GM19351 (cell line): Measurements from ENCODE around the gene TBC1D20.
"Not testable (repeated sequence)": the region's sequence is repeated elsewhere in the genome, so short reads cannot be mapped to it uniquely, and the experiment has no call there.

Experiments used
- ATAC-seq: cut with Tn5 transposase; IDR thresholded peaks from one replicate; pipeline ENCODE4 v1.9.1; 2021; ENCODE audit warnings: mild to moderate bottlenecking, moderate library complexity; ENCODE audit not compliant: unreplicated experiment

TBC1D20 gene

GRCh38 chr20:402898-403581, 59.3 kb downstream of the TBC1D20 start:
- ATAC-seq, result no peak

- no peak for ATAC-seq
Observed at GRCh38 chr20:402496-402885, 59.8 kb downstream of the TBC1D20 start.

DNA sequence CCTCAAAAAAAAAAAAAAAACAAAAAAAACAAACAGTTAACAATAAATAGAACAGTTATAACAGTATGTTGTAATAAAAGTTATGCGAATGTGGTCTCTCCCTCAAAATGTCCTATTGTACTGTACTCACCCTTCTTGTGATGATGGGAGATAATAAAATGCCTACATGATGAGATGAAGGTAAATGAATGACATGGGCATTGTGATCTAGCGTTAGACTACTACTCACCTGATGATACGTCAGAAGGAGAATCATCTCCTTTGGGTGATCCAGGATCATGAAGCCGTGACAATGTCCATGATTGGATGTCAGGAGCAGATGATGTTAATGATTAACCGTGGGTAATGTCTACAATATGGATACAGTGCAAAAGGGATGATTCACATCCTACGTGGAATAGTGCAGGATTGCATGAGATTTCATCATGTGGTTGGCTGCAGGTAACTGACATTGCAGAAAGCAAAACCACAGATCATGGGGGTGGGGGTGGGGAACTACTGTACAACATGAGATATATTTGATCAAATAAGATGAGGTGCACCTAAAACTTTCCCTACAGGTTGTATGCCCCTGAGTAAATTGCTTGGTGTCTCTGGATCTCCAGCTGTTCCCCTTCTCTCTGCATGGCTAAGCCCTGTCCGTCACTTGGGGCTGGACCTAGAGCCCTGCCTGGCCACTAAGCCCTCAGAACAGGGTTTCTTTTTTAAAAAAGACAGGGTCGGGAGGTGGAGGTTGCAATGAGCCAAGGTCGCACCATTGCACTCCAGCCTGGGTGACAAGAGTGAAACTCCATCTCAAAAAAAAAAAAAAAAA, 60.4 kb downstream of the TBC1D20 start:
- ATAC-seq, result no peak

DNA sequence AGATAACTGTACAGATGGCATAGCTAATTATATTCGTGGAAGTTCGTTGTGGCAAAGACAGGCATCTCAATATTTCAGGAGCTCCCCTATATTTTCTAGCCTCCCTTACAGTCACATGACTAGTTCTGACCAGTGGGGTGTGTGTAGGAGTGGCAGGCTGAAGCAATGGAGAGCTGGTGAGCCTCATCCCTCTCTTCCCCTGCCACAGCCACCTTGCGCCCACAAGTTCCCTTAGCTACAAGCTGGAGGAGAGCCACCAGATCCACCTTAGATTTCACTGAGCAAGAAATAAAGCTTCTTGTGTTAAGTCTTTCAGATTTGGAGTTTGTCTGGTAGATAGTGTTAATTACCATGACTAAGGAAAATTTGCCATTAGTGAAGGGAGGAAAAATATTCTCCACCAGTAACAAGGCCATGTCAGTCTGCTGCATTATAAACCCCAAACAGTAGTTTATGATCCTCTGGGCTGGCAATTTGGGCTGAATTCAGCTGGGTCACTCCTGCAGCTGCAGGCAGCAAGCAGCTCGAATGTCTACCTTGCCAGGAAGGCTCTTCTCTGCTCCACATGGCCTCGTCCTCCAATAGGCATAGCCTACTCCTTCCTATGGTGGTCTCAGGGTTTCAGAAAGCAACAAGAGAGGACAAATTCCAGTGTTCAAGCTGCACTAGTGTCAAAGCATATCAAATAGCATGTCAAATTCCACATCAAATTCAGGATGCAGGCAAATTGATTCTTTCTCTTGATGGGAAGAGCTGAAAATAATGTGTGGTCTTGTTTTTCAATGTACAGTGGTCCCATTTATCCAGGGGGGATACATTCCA, 61.7 kb downstream of the TBC1D20 start:
- no peak for ATAC-seq

- ATAC-seq, result no peak
Observed at GRCh38 chr20:400128-400453, 62.2 kb downstream of the TBC1D20 start.

- ATAC-seq, result no peak
Observed at GRCh38 chr20:399182-399707, 63.1 kb downstream of the TBC1D20 start.

DNA sequence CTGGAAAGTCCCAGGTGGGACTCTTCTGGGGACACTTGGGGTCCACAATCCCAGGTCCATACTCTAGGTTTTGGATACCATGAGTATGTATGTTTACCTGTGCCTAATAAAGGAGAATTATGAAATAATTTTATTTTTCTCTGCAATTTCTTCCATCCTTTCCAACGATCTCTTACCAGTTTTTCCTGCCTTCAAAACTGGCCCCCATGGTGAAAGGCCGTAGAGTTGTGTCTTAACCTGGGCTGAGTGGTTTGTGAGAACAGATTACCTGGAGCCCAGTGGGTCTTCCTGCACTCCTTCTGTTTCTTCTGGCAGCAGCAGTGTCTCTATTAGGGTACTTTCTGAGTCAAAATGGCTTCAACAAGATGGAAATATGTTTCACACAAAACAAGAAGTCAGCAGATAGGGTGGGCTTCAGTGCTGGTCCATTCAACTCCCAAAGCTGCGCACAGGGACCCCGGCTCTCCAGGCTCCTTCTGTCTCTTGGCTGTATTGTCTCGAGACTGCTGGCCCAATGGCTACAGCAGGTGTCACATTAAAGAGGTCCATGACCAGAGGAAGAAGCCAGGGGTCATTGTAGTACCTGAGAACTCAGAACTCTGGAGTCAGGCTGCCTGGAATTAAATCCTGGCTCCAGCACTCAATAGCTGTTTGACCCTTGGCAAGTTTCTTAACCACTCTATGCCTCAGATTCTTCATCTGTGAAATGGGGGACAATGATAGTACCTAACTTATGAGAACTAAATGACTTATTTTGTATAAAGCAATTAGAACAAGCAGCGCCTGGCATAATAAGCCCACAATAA, 64.7 kb downstream of the TBC1D20 start:
- no peak for ATAC-seq

GRCh38 chr20:396619-397431, 65.5 kb downstream of the TBC1D20 start:
- no peak for ATAC-seq

GRCh38 chr20:396252-396618, 66.1 kb downstream of the TBC1D20 start:
- no peak for ATAC-seq

- not testable (repeated sequence) for ATAC-seq
Observed at GRCh38 chr20:393296-393695, 69.0 kb downstream of the TBC1D20 start.

- no peak for ATAC-seq
Observed at GRCh38 chr20:391041-391711, 71.2 kb downstream of the TBC1D20 start.

GRCh38 chr20:389220-389619, 73.1 kb downstream of the TBC1D20 start:
- no peak for ATAC-seq

- ATAC-seq, result no peak
Observed at GRCh38 chr20:388034-388994, 74.0 kb downstream of the TBC1D20 start.

DNA sequence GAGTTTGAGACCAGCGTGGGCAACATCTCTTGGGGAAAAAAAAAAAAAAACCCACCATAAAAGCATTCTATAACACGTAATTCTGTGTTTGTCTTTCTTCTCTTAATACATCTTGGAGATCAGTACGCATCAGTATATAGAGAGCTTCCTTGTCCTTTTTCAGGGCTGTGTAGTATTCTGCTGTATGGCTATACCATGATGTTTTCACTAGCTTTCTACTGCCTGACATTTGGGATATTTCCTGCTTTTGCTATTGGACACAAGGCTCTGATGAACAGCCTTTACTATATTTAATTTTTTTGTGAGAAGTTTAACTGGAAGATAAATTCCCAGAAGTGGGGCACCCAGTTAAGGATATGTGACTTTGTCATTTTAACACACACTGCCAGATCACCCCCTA, 74.8 kb downstream of the TBC1D20 start:
- no peak for ATAC-seq

DNA sequence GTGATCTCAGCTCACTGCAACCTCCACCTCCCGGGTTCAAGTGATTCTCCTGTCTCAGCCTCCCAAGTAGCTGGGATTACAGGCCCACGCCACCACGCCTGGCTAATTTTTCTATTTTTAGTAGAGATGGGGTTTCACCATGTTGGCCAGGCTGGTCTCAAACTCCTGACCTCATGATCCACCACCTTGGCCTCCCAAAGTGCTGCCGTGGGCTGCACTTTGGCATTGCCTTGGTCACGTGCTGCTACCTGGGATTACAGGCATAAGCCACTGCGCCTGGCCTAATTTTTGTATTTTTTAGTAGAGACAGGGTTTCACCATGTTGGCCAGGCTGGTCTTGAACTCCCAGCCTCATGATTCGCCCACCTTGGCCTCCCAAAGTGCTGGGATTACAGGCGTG, 75.7 kb downstream of the TBC1D20 start:
- not testable (repeated sequence) for ATAC-seq
